ENCODE results near the gene METTL18.

Gene METTL18

DNA sequence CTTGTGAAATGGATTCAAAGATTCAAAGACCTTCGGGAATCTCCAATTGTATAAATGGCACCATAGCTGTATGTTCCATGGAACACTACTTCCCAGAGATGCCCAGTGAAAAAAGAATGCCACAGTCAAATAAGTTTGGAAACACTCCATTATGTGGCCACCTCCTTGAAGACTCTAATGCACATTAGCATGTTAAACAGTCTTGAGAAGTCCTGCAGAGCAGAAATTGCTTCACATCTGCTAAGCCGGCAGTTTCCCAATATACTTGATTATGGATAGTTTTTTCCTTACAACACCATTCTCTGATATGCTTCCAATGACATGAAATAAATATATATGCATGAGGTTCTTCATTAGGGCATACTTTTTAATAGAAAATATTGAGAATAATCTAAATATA is 48.2 kb downstream of the METTL18 start:
- Histone ChIP-seq H3K27me3 (ENCODE audit: control insufficient read depth in 1 of 2, insufficient read depth in 2 of 2, low read length in 2 of 2) (no peaks in the 10 kb centered on the region), H3K9ac (ENCODE audit: low read length) (no peak overlapping the region), H3K4me1 (ENCODE audit: insufficient read depth, low read length) (no peaks in the 10 kb centered on the region), H3K27ac (ENCODE audit: low read depth, low read length) (no peak overlapping the region), H3K4me3 (ENCODE audit: low read depth in 1 of 2, low read length in 2 of 2) (no peak overlapping the region), H3K9me3 (ENCODE audit: low read length) (no peaks in the 10 kb centered on the region), H3K36me3 (ENCODE audit: insufficient read depth, low read length) (no peaks in the 10 kb centered on the region)

DNA sequence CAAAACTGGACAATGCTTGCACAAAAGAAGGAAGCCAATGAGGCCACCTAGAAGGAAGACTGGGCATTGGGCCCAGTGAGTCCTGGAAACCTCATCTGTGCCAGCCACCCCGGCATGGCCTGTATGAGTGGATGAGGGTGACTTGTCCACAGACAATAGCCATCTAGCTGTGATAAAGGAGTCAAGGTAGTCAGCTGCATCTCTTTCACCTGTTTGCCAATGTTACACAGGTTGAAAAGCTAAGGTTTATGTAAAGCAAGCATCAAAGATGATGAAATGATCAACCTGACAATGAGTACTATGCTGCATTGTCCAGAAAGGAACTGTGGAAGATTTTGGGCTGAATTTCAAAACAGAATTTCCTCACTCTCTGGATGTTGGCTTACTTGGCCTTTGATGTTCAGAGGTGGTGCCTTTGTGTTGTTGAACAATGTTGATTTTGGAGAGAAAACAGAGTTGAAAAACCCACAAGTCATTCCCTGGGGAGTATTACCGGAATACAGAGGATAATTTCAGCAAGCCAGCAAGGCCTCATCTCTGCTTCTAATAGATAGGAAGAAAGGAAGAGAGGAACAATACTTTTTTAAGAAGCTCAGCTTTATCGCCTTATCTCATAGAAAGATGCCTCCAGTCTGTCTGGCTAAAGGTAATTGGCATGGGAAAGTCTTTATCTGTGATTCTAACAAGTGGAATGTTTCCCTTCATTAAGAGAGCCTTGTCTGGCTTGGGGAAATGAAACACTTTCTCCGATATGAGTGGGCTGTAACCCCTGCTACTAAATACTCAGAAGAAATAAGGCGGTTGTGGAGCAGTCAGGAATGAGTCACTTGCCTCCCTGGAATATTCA is 49.5 kb downstream of the METTL18 start:
- Histone ChIP-seq H3K4me3 (ENCODE audit: low read depth in 1 of 2, low read length in 2 of 2) (no peak overlapping the region), H3K27me3 (ENCODE audit: control insufficient read depth in 1 of 2, insufficient read depth in 2 of 2, low read length in 2 of 2) (no peaks in the 10 kb centered on the region), H3K9ac (ENCODE audit: low read length) (no peak overlapping the region), H3K9me3 (ENCODE audit: low read length) (no peaks in the 10 kb centered on the region), H3K4me1 (ENCODE audit: insufficient read depth, low read length) (no peaks in the 10 kb centered on the region), H3K36me3 (ENCODE audit: insufficient read depth, low read length) (no peaks in the 10 kb centered on the region), H3K27ac (ENCODE audit: low read depth, low read length) (no peak overlapping the region)
